GM12801 (cell line): ENCODE data around the gene MAGED1.

Experiments
- CTCF ChIP-seq: IDR thresholded peaks from one replicate; pipeline ENCODE4 v1.5.1; 2011; ENCODE audit warnings: control low read depth; ENCODE audit not compliant: insufficient read length; ENCODE audit errors: extremely low read depth

The MAGED1 gene

DNA sequence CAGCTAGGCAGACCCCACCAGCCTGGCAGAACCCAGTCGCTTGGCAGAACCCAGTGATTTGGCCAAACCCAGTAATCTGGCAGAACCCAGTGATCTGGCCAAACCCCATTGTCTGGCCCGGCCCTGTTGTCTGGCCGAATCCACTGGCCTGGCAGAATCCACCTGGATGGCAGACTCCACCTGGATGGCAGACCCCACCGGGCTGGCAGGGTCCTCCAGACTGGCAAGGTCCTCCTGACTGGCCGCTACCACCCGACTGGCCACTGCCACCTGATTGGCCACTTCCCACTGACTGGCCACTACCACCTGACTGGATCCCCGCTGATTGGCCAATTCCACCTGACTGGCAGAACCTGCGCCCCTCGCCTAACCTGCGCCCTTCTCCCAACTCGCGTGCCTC lies 3.2 kb downstream of the MAGED1 start:
- no peak for TF ChIP-seq CTCF

- no peak for TF ChIP-seq CTCF
These were observed 6.3 kb downstream of the MAGED1 start for GRCh38 chrX:51899741-51900140.

- no peak for TF ChIP-seq CTCF
These were observed 9.2 kb downstream of the MAGED1 start for GRCh38 chrX:51902510-51903050.

DNA sequence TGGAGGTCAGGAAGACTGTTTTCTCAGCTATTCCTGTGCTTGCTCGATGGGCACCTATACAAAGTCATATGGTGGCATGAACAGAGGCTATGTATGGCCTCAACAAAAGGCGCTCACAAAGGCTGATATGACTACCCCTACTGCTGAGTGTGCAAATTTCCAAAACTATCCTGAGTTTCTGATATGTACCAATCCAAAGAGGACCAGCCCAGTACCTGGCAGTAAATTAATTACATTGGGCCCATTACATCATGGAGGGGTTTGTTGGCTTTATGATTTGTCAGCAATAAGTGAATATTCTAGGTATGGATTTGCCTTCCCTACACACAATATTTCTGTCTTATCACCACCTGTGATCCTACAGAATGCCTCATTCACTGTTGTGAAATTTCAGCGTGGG lies 12.3 kb downstream of the MAGED1 start:
- no peak for TF ChIP-seq CTCF

DNA sequence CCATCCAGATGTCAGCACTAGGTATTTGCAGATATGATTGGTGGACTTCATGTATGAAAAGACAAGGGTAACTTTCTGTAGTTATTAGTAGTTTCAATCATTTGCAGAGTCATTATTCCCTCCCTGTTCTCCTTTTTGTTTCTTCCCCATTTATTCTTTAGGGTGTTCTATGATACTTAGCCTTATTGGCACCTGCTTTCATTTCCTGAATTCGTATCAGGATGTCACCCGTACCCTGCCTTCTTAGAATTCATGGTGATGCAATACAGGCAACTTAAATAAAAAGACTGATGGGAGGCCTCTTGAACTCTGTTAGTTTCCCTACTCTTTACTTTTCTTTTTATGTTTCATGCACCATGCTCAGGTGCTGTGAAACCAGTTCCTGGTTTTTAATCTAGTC lies 24.2 kb downstream of the MAGED1 start:
- no peak for TF ChIP-seq CTCF

GRCh38 chrX:51922561-51922960 lies 29.1 kb downstream of the MAGED1 start:
- TF ChIP-seq CTCF, result no peak

DNA sequence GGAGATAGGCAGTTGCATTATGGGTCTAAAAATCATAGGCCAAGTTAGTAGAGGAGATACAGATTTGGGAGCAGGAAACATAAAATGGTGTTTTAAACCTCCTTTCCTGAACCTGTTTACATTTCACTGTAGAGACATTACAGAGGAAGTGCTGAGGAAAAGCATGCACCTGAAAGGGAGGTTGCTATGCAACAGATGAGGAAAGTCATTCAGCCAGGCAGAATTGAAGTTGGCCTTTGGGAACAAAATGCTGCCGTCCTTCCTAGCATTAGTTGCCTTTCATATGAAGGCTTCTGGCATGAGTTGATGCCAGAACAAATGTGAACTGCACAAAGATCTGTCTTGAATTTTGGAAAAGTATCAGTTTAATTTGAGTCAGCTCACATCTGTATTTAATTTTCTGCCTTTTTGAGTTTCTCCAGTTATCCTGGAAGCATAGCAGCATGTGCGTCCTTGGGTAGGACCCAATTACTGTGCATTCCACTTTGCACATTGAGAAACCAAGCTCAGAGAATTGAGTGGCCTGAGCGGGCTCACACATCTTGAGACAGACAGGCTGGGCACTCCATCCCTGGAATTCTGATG lies 38.2 kb downstream of the MAGED1 start:
- no peak for TF ChIP-seq CTCF
